ENCODE measurements around the gene MEOX1. TPM values are rescaled to one million over a fixed set of nuclear protein-coding genes. Genes with fewer than 3 reads are reported as not detected.

The MEOX1 gene
- total and polyA plus RNA-seq, 2 of the 8 experiments (the other 6 are each of a cell fraction or from before 2014, with no cell fraction given): not detected

GRCh38 chr17:43689131-43689530 lies 27.4 kb upstream of the MEOX1 start:
- peaks cover 0 to 1% (median 0%) of the 10 kb centered on the region in 4 experiments; a peak in 1 of 7 replicates for H3K4me1 ChIP-seq (replicated peaks in 1 of 4; ENCODE audit: control insufficient read depth in 3 of 4, insufficient read depth in 4 of 4, low read length in 3 of 4)
- H3K79me2 ChIP-seq (ENCODE audit: control insufficient read depth in 1 of 2, insufficient read depth in 2 of 2, low read length in 2 of 2): no peaks in the 10 kb centered on the region
- ChIA-PET CTCF (ENCODE audit: partially characterized antibody) (interaction anchor here (0.9 to 23.7 kb wide), 5 partner anchors 18 to 80 kb away, joined by 3 to 969 read pairs (median 30); partner anchors contain the start of gene SOST), POLR2A (ENCODE audit: partially characterized antibody) (no interaction called here)
- no peak overlapping the region for H3K14ac ChIP-seq (ENCODE audit: insufficient read length)
- FAIRE-seq (no peak), DNase-seq (ENCODE audit: low read depth in 1 of 2, low spot score in 2 of 2) (no peak)
- H3K36me3 ChIP-seq (ENCODE audit: control insufficient read depth in 2 of 4, insufficient read depth in 4 of 4, low read length in 3 of 4): no peaks in the 10 kb centered on the region
- H2BK120ac ChIP-seq (replicated peaks; ENCODE audit: low read depth, low read length): no peak overlapping the region
- 93% methylated on average over 3 of the region's 3 CpGs; no CpG with 5 or more reads in 1 of the 2 experiments for WGBS, 2 experiments (ENCODE audit: extremely low coverage in 1 of 2, insufficient coverage in 1 of 2, insufficient read length in 1 of 2, insufficient replicate concordance in 2 of 2, low coverage in 1 of 2, low lambda C conversion rate in 2 of 2, missing lambda C conversion rate in 1 of 2)
- no peak overlapping the region for H3K4ac ChIP-seq (replicated peaks; ENCODE audit: insufficient read length, low read depth, low read length)
- no peaks in the 10 kb centered on the region for H3K9me3 ChIP-seq (ENCODE audit: insufficient read depth in 2 of 2, low read depth in 1 of 2, low read length in 1 of 2)
- no peak overlapping the region for H3K4me3 ChIP-seq (ENCODE audit: extremely low read depth in 1 of 4, insufficient read depth in 2 of 4, low read depth in 3 of 4, low read length in 4 of 4)
- H2BK15ac ChIP-seq (ENCODE audit: low read length): no peak overlapping the region
- H3K9ac ChIP-seq (replicated peaks in 1 of 4; ENCODE audit: extremely low read depth in 1 of 4, low read depth in 3 of 4, low read length in 3 of 4): no peak overlapping the region
- H2AK5ac ChIP-seq (ENCODE audit: low read depth, low read length): no peak overlapping the region
- no peak overlapping the region for H3K4me2 ChIP-seq (ENCODE audit: insufficient read depth in 1 of 2, low read depth in 2 of 2, low read length in 2 of 2)
- H4K8ac ChIP-seq (ENCODE audit: extremely low read depth, insufficient read depth, low read length): no peak overlapping the region
- no peak overlapping the region for H3K56ac ChIP-seq (replicated peaks; ENCODE audit: insufficient read length, low read depth, low read length)
- H2BK5ac ChIP-seq (ENCODE audit: low read depth, low read length): no peak overlapping the region
- no peak overlapping the region for H4K91ac ChIP-seq (replicated peaks; ENCODE audit: insufficient read length, low read length)
- H3K23me2 ChIP-seq (ENCODE audit: low read depth, low read length): no peaks in the 10 kb centered on the region
- H4K20me1 ChIP-seq (replicated peaks in 1 of 2; ENCODE audit: control insufficient read depth in 1 of 2, insufficient read depth in 2 of 2, low read length in 2 of 2): no peaks in the 10 kb centered on the region
- H2BK12ac ChIP-seq (ENCODE audit: low read depth, low read length): no peak overlapping the region
- no peak overlapping the region for H3K27ac ChIP-seq (ENCODE audit: low read depth, low read length)
- H4K5ac ChIP-seq (ENCODE audit: insufficient read length, low read depth, low read length): no peak overlapping the region
- no peak overlapping the region for H2BK20ac ChIP-seq (ENCODE audit: low read length)
- H3K18ac ChIP-seq (ENCODE audit: extremely low read depth, low read length): no peak overlapping the region
- H2AFZ ChIP-seq (ENCODE audit: low read length): no peak overlapping the region
- no peak overlapping the region for H3K23ac ChIP-seq (ENCODE audit: insufficient read length)
- H3K27me3 ChIP-seq (replicated peaks in 1 of 4; ENCODE audit: control insufficient read depth in 3 of 4, extremely low read depth in 1 of 4, insufficient read depth in 3 of 4, low read length in 3 of 4): no peaks in the 10 kb centered on the region
- TF ChIP-seq JUND (IDR thresholded peaks at IDR 0.05; ENCODE audit: low read length) (no peak), EP300 (IDR thresholded peaks at IDR 0.05; ENCODE audit: borderline replicate concordance in 1 of 2, low read depth in 2 of 2, low read length in 2 of 2) (no peak), TAF7 (optimal IDR thresholded peaks at IDR 0.05; ENCODE audit: borderline replicate concordance, low read depth, low read length) (no peak), E2F6 (IDR thresholded peaks at IDR 0.05) (no peak), SP2 (IDR thresholded peaks at IDR 0.05; ENCODE audit: low read length) (no peak), HDAC6 (IDR thresholded peaks at IDR 0.05; ENCODE audit: low read depth, low read length) (no peak), KDM5A (IDR thresholded peaks at IDR 0.05; ENCODE audit: low read length) (no peak), CEBPB (IDR thresholded peaks at IDR 0.05; ENCODE audit: low read depth, low read length) (no peak), RBBP5 (IDR thresholded peaks at IDR 0.05; ENCODE audit: borderline replicate concordance, low read depth, low read length) (no peak), SIN3A (conservative IDR thresholded peaks at IDR 0.05 in 1 of 2, IDR thresholded peaks at IDR 0.05 in 1 of 2; ENCODE audit: low read depth in 1 of 2, low read length in 2 of 2) (no peak)
- H3K79me1 ChIP-seq (ENCODE audit: low read depth, low read length): no peaks in the 10 kb centered on the region
